HepG2 (cell line): ENCODE measurements around the gene ZNF22. TPM values are rescaled to one million over a fixed set of nuclear protein-coding genes. Genes with fewer than 3 reads are reported as not detected.

Experiments
- ARID3A ChIP-seq: IDR thresholded peaks from 2 replicates; pipeline ENCODE4 v1.6.1; 2012; ENCODE audit warnings: low read depth, low read length, improper control_type of control experiment
- ATM ChIP-seq: fragments of 450-650 bp; IDR thresholded peaks from 2 replicates; pipeline ENCODE4 v1.7.1; 2017; ENCODE audit warnings: mild to moderate bottlenecking, borderline replicate concordance
- CHD2 ChIP-seq: IDR thresholded peaks from 2 replicates; pipeline ENCODE4 v1.6.1; 2011; ENCODE audit warnings: low read depth, low read length, improper control_type of control experiment
- EEA1 ChIP-seq: sonication (generic); formaldehyde crosslinking; IDR thresholded peaks from 2 replicates; pipeline ENCODE4 v1.5.1; 2020; ENCODE audit warnings: mild to moderate bottlenecking, missing genetic modification reagents, borderline replicate concordance
- FOXA3 ChIP-seq: IDR thresholded peaks from 2 replicates; pipeline ENCODE4 v1.6.1; 2016; ENCODE audit warnings: missing genetic modification reagents, missing compliant biosample characterization
- HNF4G ChIP-seq, 2 experiments: sonication (generic) in 1 of 2; formaldehyde crosslinking in 1 of 2; IDR thresholded peaks; 2 replicates each; pipeline versions ENCODE4 v1.4.0 to v1.6.1; 2011 to 2020; ENCODE audit warnings: borderline replicate concordance in 2 of 2, low read depth in 2 of 2, mild to moderate bottlenecking in 2 of 2, low read length in 1 of 2, missing genetic modification reagents in 1 of 2, moderate library complexity in 1 of 2
- MEIS1 ChIP-seq: sonication (generic); formaldehyde crosslinking; IDR thresholded peaks from 2 replicates; pipeline ENCODE4 v1.9.0; 2021; ENCODE audit warnings: mild to moderate bottlenecking, missing genetic modification reagents, moderate library complexity, borderline replicate concordance
- PHF8 ChIP-seq: sonication (generic); formaldehyde crosslinking; IDR thresholded peaks from 2 replicates; pipeline ENCODE4 v1.5.0; 2020; ENCODE audit warnings: missing genetic modification reagents
- RARA ChIP-seq: IDR thresholded peaks from 2 replicates; pipeline ENCODE4 v1.6.1; 2016; ENCODE audit warnings: missing genetic modification reagents, missing compliant biosample characterization
- SETDB1 ChIP-seq: sonication (generic); formaldehyde crosslinking; IDR thresholded peaks from 2 replicates; pipeline ENCODE4 v1.5.1; 2020; ENCODE audit warnings: missing genetic modification reagents, mild to moderate bottlenecking, borderline replicate concordance
- SSRP1 ChIP-seq: IDR thresholded peaks from 2 replicates; pipeline ENCODE4 v1.6.1; 2016; ENCODE audit warnings: control low read depth
- TOE1 ChIP-seq: sonication (generic); formaldehyde crosslinking; IDR thresholded peaks from 2 replicates; pipeline ENCODE4 v1.4.0; 2020; ENCODE audit warnings: mild to moderate bottlenecking, missing genetic modification reagents
- ZIK1 ChIP-seq: sonication (generic); formaldehyde crosslinking; IDR thresholded peaks from 2 replicates; pipeline ENCODE4 v1.5.0; 2020; ENCODE audit warnings: mild to moderate bottlenecking, low read depth, missing genetic modification reagents, borderline replicate concordance
- ZKSCAN5 ChIP-seq: sonication (generic); formaldehyde crosslinking; IDR thresholded peaks from 2 replicates; pipeline ENCODE4 v1.5.1; 2020; ENCODE audit warnings: mild to moderate bottlenecking, missing genetic modification reagents
- ZMYM4 ChIP-seq: sonication (generic); formaldehyde crosslinking; IDR thresholded peaks from 2 replicates; pipeline ENCODE4 v1.8.1; 2023; ENCODE audit warnings: mild to moderate bottlenecking, missing genetic modification reagents
- ZNF180 ChIP-seq: sonication (generic); formaldehyde crosslinking; IDR thresholded peaks from 2 replicates; pipeline ENCODE4 v1.4.0; 2020; ENCODE audit warnings: low read depth, missing genetic modification reagents, borderline replicate concordance
- ZNF3 ChIP-seq: IDR thresholded peaks from 2 replicates; pipeline ENCODE4 v1.7.0; 2017; ENCODE audit warnings: inconsistent platforms
- ZNF550 ChIP-seq: sonication (generic); formaldehyde crosslinking; IDR thresholded peaks from 2 replicates; pipeline ENCODE4 v1.4.0; 2020; ENCODE audit warnings: mild to moderate bottlenecking, missing genetic modification reagents, borderline replicate concordance
- ZNF644 ChIP-seq: IDR thresholded peaks from 2 replicates; pipeline ENCODE4 v1.6.1; 2016; ENCODE audit warnings: low read depth
- ZNF687 ChIP-seq: sonication (generic); formaldehyde crosslinking; IDR thresholded peaks from 2 replicates; pipeline ENCODE4 v1.5.1; 2020; ENCODE audit warnings: mild to moderate bottlenecking, missing genetic modification reagents, moderate library complexity
- polyA plus RNA-seq, 8 experiments: library from polyadenylated mRNA; depleted of rRNA in 3 of 8; stranded (reverse) in 7 of 8; unstranded in 1 of 8; fragments of >200 nt; fragmentation: Illumina TruSeq in 4 of 8; extraction: Trizol in 4 of 8; gene quantifications; 2 replicates each; pipeline versions ENCODE4 v1.2.1 to v1.2.3, GENCODE V29; 2011 to 2016; ENCODE audit warnings: low read depth in 4 of 8, missing spikeins in 1 of 8, mixed read lengths in 1 of 8; ENCODE audit not compliant: insufficient read depth in 1 of 8
- total RNA-seq, 5 experiments: library from RNA; depleted of rRNA; stranded (reverse); fragments of >200 nt; fragmentation: Illumina TruSeq; extraction: Trizol; gene quantifications; 2 replicates each; pipeline ENCODE4 v1.2.3, GENCODE V29; 2016; ENCODE audit warnings: low read depth in 1 of 5
- TF ChIP-seq, protein P1 (sequence below): sonication (generic); formaldehyde crosslinking; IDR thresholded peaks from 2 replicates; pipeline ENCODE4 v1.5.0; 2020; ENCODE audit warnings: mild to moderate bottlenecking, missing genetic modification reagents

ZNF22 gene
- total and polyA plus RNA-seq, 2 of the 13 experiments (the other 11 are each of a cell fraction or from before 2014, with no cell fraction given): 0.40 to 1.3 TPM

- TF ChIP-seq PHF8 (CRISPR knock-in tag) (peak; percentile 22; the same call in 1 of the 2 replicates), ZNF687 (CRISPR knock-in tag) (peak; percentile 95), CHD2 (no peak), SETDB1 (CRISPR knock-in tag) (no peak), ATM (no peak), TOE1 (CRISPR knock-in tag) (0 out of 2 replicates have a peak, but pooled peaks have one; percentile 45), SSRP1 (CRISPR knock-in tag) (no peak), ZMYM4 (no peak; the same call in 1 of the 2 replicates), HNF4G (IDR thresholded peaks at IDR 0.05; ENCODE audit: borderline replicate concordance, low read depth, low read length) (no peak), HNF4G (CRISPR knock-in tag; IDR thresholded peaks at IDR 0.05; ENCODE audit: borderline replicate concordance, low read depth) (0 out of 2 replicates have a peak, but pooled peaks have one; percentile 15), ZNF3 (CRISPR knock-in tag) (no peak), ARID3A (peak; percentile 83), FOXA3 (CRISPR knock-in tag) (peak; percentile 95), ZNF550 (CRISPR knock-in tag) (no peak), MEIS1 (CRISPR knock-in tag) (no peak), ZNF644 (CRISPR knock-in tag) (peak; percentile 8; the same call in 1 of the 2 replicates), EEA1 (CRISPR knock-in tag) (no peak), ZKSCAN5 (no peak), RARA (CRISPR knock-in tag) (peak; percentile 94), ZNF180 (CRISPR knock-in tag) (no peak), ZIK1 (peak; percentile 49; the same call in 1 of the 2 replicates)
- TF ChIP-seq, protein P1, sequence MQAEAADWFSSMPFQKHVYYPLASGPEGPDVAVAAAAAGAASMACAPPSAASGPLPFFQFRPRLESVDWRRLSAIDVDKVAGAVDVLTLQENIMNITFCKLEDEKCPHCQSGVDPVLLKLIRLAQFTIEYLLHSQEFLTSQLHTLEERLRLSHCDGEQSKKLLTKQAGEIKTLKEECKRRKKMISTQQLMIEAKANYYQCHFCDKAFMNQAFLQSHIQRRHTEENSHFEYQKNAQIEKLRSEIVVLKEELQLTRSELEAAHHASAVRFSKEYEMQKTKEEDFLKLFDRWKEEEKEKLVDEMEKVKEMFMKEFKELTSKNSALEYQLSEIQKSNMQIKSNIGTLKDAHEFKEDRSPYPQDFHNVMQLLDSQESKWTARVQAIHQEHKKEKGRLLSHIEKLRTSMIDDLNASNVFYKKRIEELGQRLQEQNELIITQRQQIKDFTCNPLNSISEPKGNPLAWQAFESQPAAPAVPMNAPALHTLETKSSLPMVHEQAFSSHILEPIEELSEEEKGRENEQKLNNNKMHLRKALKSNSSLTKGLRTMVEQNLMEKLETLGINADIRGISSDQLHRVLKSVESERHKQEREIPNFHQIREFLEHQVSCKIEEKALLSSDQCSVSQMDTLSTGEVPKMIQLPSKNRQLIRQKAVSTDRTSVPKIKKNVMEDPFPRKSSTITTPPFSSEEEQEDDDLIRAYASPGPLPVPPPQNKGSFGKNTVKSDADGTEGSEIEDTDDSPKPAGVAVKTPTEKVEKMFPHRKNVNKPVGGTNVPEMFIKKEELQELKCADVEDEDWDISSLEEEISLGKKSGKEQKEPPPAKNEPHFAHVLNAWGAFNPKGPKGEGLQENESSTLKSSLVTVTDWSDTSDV: no peak
Measured at GRCh38 chr10:44995914-44996669, 4.6 kb upstream of the ZNF22 start (continued).
